Activated gamma-delta T cell (primary cell): ENCODE data around the gene S100A5.

Experiments used
- DNase-seq: peaks from one replicate; lab custom pipeline; 2025; lab: John Stamatoyannopoulos, UW

The S100A5 gene

DNA sequence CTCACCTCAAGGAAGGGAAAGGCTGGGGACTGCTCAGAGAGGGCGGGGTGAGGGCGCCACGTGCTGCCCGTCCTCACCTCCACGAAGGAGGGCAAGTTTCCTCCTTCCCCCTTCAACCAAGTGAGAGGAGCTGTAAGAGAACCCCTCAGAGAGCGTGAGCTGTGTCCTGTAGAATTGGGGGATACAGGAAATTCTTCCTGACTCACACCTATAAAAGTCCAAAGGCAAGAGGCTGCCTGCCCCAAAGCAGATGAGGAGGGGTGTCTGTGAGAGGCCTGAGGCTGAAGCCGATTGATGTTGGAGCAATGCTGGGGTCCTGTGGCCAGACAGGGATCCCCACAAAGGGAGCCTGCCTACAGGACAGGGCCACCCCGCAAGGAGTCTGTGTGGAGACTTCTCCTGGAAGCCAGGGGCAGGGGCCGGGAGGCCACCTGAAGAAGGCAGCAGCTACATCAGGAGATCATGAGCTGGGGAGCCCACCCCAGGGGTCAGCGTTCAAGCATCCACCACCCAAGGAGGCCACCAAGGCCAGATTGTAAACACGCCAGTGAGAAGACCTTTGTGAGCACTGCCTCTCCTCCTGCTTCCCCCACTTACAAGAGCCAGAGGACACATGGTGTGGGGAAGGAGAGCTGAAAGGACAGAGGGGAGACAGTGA is 32.7 kb downstream of the S100A5 start:
- DNase-seq: no peak

DNA sequence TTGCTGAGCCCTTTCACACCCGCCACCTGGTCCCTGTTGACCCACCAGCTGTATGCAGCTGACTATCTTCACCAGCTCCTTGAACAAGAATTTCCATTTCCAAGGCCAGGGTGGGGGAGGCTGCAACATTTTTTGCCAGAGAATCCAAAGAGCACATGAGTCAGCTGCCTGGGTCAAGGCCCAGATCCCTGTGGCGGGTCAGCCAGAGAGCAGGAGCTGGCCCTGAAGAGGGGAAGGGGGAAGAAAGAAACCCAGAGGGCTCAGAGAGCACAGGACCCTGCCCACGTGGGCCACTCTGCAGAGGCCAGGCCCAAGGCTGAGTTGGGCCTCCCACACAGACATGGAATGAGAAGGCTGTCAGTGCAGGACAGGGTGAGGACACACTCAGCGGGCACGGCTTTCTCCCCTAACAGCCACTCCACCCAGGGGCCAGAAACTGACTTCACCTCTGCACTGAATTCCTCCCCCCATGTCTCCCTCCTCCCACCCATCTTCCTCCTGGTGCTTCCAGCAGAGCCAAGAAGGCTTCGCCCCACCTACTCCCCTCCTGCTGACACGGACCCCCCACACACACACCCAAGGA is 33.8 kb downstream of the S100A5 start:
- no peak for DNase-seq

DNA sequence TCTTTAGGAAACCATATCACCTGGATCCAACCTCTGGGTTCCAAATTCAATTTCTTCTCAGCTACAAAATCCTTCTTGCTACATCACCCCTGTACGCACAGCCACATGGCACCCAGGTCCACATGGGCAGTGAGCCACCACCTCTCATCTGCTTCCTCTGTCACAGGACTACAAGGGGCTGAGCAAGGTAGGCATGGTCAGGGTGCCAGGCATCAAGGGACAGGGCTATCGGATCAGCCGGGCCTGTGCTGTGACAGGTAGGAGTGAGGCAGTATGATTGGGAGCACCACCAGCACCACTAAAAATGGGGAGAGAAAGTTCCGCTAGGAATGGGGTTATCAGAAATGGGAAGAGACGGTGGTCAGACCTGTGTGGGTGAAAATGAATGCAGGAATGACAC is 34.3 kb downstream of the S100A5 start:
- DNase-seq: no peak

DNA sequence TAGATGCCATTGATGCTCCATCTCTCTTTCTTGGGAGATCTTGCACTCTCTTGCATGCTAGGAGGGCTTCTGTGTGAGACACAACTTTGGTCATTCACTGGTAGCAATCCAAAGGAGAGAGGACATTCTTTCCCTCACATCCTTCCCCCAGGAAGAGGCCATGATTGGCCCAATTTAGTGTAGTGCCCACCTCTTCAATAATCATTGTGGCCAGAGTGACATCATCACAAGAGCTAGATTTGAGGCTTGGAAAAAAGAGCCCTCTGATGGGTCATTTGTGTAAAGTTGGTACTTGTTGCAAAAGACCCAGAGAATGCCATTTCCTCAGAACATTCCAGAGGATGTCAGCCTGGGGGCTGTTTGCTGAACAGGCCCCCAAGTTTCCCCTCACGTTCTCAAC is 35.2 kb downstream of the S100A5 start:
- DNase-seq: no peak

DNA sequence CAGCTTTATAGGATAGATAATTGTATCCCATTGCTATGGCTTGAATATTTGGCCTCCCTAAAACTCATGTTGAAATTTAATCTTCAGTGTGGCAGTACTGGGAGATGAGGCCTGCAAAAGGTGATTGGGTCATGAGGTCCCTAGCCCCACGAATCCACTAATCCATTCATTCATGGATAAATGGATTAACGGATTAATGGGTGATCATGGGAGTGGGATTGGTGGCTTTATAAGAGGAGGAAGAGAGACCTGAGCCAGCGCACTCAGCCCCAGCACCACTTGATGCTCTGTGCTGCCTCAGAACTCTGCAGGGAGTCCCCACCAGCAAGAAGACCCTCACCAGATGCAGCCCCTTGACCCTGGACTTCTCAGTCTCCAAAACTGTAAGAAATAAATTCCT is 37.0 kb downstream of the S100A5 start:
- no peak for DNase-seq

DNA sequence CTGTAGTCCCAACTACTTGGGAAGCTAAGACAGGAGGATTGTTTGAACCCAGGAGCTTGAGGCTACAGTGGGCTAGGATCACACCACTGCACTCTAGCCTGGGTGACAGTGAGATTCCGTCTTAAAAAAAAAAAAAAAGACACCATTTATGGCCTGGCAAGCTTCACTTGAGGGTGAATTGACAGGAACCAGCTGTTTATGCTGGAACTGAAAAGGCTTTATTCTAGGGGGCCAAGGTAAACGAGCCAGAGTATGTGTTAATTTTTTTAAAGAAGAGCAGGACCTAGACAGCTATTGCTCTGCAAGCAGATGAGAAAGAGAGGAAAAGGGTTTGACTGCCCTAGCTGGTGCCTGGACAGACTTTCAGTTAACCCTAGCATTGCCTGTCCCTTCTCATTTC is 42.0 kb downstream of the S100A5 start:
- DNase-seq: no peak

DNA sequence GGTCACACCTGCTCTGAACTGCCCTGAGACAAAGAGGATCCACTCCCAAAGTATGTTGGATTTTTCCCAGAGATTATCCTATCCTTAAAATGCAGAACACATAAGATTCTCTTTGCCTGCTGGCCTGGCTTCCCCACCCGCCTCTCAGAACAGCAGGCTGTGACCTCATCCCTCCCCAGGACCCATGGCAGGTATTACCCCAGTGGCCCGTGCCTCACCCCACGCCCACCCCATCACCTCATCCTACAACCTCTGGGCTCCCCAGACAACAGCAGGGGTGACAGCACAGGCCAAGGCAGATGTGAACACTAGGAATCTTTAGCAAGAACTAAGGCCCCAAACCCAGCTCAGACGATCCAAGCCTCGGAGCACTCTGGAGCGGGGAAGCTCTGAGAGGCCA is 45.2 kb downstream of the S100A5 start:
- DNase-seq: no peak

DNA sequence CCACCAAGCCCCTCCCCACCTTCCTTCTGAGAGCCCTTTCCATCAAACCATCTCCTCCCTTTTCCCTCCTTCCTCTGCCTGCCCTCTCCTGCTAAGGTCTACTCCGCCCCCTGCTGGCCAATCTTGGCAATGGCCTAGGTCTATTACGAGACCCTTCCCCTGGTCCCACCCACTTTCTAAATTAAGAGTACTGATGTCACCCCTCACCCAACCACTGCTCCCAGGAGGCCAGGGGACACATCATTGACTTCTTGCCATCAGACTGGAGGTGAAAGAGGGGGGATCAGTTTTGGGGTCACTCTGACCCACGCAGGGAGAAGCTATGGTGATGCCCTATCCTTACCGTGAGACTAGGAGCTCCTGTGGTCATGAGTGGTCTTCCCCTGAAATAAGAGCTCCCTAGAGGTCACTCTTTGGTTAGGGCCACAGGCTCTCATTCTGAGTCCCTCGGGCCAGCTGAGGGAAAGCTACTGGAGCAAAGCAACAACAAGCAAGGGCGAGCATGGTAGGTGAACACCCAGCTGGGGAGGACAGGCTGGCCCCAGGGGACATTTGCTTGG is 45.7 kb downstream of the S100A5 start:
- no peak for DNase-seq

DNA sequence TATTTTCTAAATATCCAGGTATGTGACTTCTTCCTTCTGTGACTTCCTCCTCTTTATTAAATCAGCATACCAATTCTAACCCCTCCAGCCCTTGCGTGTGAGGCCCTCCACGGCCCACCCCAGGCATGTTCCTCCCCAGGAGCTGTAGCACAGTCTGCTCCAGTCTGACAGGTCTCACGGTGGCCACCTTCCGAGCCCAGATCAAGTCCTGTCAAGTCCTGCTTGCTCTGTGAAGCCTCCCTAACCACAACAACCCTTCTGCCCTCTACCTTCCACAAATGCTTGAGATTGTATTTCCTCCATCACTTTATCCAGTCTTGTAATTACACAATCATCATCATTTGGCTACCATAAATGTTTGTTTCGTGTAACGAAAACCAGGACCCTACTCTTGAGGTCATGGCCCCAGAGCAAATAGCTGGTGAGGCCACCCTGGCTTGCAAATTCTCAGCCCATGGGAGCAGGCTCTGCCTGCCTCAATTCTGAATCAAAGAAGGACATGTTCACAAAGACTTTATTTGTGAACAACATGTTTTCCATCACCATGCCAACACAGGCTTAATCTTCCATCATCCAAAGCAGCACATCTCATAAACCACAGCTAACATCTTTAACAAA is 47.3 kb downstream of the S100A5 start:
- no peak for DNase-seq

DNA sequence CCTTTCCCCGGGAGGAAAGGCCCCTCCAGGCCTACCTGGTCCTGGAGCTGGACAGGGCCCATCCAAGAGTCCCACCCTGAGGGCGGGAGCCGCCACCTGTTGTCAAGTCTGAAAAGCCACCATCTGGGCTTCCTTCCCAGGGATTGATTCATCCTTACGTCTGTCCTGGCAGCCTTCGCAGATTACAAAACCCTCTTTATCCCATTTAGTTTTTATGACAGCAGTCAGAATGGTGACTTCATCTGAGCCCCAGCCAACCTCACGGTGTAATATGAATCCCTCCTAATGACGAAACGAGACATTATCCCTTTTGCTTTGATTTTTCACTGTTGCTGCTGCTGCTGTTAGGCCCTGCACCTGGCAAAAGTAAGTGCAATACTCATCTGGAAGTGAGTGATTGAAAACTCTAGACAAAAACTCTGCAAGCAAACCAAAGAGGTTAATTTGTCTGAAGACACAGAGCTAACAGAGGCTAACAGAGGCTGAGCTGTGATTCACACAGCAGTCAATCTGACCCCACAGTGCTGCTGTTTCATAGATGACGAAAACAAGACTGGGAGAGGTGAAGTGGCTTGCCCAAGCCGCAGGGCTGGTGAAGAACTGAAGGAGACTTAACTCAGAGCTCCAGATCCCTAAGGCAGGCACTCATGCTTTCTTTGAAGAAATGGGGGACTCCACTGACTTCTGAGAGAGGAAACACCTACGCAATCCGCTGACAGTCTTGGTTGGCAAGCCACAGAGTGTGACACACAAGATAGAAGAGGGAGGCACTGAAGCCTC is 50.3 kb downstream of the S100A5 start:
- DNase-seq: no peak

DNA sequence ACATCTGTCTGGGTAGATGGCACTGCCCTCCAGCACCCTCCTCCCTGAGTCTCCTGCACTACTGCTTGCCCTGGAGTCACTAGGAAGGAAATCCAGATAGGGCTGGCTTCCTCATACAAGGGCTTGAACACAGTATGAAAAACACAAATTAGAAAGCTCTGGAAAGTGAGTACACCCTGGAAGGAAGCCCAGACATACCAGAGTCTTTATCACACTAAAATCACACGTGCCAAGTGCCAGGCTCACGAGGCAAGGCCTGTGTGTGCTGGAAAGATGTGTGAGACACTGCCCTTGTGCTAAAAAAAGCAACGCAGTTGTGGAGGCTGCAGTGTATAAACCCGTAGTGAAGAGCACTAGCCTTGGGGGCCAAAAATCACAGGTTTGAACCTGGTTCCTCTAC is 52.0 kb downstream of the S100A5 start:
- DNase-seq: no peak

DNA sequence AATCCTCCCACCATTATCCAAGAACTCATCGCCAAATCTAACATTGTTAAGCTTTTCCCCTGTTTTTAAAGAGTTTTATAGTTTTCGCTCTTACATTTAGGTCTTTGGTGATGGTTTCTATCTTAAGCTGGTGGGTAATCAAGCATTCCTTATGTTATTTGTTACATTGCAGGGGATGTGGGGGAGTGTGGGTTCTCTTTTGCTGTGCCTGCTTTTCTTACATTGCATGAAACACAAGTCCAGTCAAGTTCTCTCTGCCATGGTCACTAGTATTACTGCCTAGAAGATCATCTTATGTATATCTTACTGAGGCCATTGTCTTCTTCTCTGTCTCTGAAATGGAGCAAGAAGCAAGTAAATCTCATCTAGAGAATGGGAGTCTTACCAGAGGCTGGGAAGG is 53.0 kb downstream of the S100A5 start:
- DNase-seq: no peak
